Panc1 (cell line): ENCODE data around the gene SGMS1. TPM values are rescaled to one million over a fixed set of nuclear protein-coding genes. Genes with fewer than 3 reads are reported as not detected.

Experiments
- ATAC-seq: fragments of 200-7000 bp; cut with Tn5 transposase; 2 replicates; pipeline ENCODE4 v1.9.1; 2020; ENCODE audit warnings: mild to moderate bottlenecking, moderate library complexity
- BruUV-seq: library from RNA; stranded (reverse); fragments of 400-500 nt; replicated peaks from 2 replicates; lab custom pipeline; 2021; lab: Mats Ljungman, UMichigan
- CTCF ChIA-PET: fragments of 300-600 bp; sonication (Branson Sonifier 250); formaldehyde crosslinking; loops from one replicate; lab custom pipeline; 2022; ENCODE audit warnings: antibody characterized with exemption; lab: Charles Lee
- POLR2A ChIA-PET: fragments of 300-600 bp; sonication (Branson Sonifier 250); formaldehyde crosslinking; loops from one replicate; lab custom pipeline; 2022; ENCODE audit warnings: antibody characterized with exemption; lab: Charles Lee
- DNase-seq: peaks from one replicate; pipeline ENCODE4 v3.0.0-alpha.2; 2010; ENCODE audit warnings: low read depth, low spot score
- H3K27ac ChIP-seq: 2 replicates; pipeline ENCODE4 v1.5.1; 2011; ENCODE audit warnings: mild to moderate bottlenecking, low read length, inconsistent platforms
- H3K27me3 ChIP-seq: fragments of 200-500 bp; sonication (Bioruptor generic); 2 replicates; pipeline ENCODE4 v1.6.0; 2014; ENCODE audit warnings: low read length, inconsistent platforms; ENCODE audit not compliant: control insufficient read depth, insufficient read depth
- H3K36me3 ChIP-seq: fragments of 200-500 bp; sonication (Bioruptor generic); 2 replicates; pipeline ENCODE4 v1.5.1; 2014; ENCODE audit warnings: inconsistent platforms, mild to moderate bottlenecking, low read length, moderate library complexity; ENCODE audit not compliant: control insufficient read depth, insufficient read depth
- H3K4me1 ChIP-seq: 2 replicates; pipeline ENCODE4 v1.5.1; 2011; ENCODE audit warnings: inconsistent platforms, mild to moderate bottlenecking, low read length, moderate library complexity; ENCODE audit not compliant: control insufficient read depth, insufficient read depth
- H3K4me3 ChIP-seq, 2 experiments: 2 replicates each; pipeline ENCODE4 v1.5.1; 2011 to 2012; ENCODE audit warnings: low read depth in 2 of 2, low read length in 2 of 2, mild to moderate bottlenecking in 2 of 2, inconsistent platforms in 1 of 2, moderate library complexity in 1 of 2
- H3K9me3 ChIP-seq: fragments of 200-500 bp; sonication (Bioruptor generic); 2 replicates; pipeline ENCODE4 v1.5.1; 2014; ENCODE audit warnings: low read depth, mild to moderate bottlenecking, inconsistent platforms, low read length, moderate library complexity; ENCODE audit not compliant: control insufficient read depth, insufficient read depth
- CTCF ChIP-seq: fragments of 450-650 bp; IDR thresholded peaks from 2 replicates; pipeline ENCODE4 v1.5.1; 2017; ENCODE audit warnings: mild to moderate bottlenecking
- POLR2AphosphoS5 ChIP-seq: IDR thresholded peaks from 2 replicates; pipeline ENCODE4 v1.6.1; 2012; ENCODE audit warnings: mild to moderate bottlenecking, low read depth, low read length, moderate library complexity
- SIN3A ChIP-seq: IDR thresholded peaks from 2 replicates; pipeline ENCODE4 v1.6.1; 2012; ENCODE audit warnings: low read depth, mild to moderate bottlenecking, low read length, moderate library complexity, borderline replicate concordance; ENCODE audit not compliant: insufficient read depth
- TCF7L2 ChIP-seq: IDR thresholded peaks from 2 replicates; pipeline ENCODE4 v1.6.1; 2011; ENCODE audit warnings: mild to moderate bottlenecking, low read depth, low read length, inconsistent platforms
- in situ Hi-C: cut with HindIII; loops from 2 replicates; pipeline ENCODE4 v1.10.0; 2016; ENCODE audit warnings: low sequenced_read_pairs, low pct_unique_long_range_greater_than_20kb
- intact Hi-C: fragments of 100-400 bp; cut with micrococcal nuclease; formaldehyde crosslinking; loops from one replicate; pipeline ENCODE4 v1.10.0; 2022; ENCODE audit not compliant: unreplicated experiment
- total RNA-seq: library from RNA; stranded (reverse); gene quantifications from one replicate; pipeline ENCODE4 v1.2.1, GENCODE V29; 2021; ENCODE audit not compliant: unreplicated experiment
- TF ChIP-seq, protein P1 (sequence below), 2 experiments: IDR thresholded peaks; 2 replicates each; pipeline ENCODE4 v1.6.1; 2011 to 2012; ENCODE audit warnings: low read depth in 2 of 2, control low read depth in 1 of 2, low read length in 1 of 2, mild to moderate bottlenecking in 1 of 2, moderate library complexity in 1 of 2; ENCODE audit not compliant: insufficient read depth in 1 of 2

SGMS1 gene
- total RNA-seq, 1 experiment from 2014 or later = 22.0 TPM

DNA sequence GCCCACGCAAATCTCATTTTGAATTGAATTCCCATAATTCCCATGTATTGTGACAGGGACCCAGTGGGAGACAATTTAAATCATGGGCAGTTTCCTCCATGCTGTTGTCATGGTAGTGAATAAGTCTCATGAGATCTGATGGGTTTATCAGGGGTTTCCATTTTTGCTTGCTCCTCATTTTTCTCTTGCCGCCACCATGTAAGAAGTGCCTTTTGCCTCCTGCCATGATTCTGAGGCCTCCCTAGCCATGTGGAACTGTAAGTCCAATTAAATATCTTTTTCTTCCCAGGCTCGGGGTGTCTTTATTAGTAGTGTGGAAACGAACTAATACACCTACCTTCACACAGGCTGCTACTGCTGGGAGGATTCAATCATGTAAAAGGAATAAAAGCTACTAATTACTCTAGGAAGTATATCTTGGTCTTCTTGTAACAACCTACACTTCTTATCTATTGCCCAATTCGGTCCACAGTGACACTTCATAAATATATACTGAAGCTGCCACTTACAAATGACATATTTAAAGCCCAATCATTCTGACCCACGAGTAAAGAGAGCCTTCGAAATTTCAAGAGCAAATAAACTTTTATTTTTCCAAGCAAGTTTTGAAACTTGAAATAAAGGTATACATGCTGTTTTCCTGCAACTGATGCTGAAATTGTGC lies 272.1 kb downstream of the SGMS1 start:
- TF ChIP-seq CTCF (no peak), POLR2AphosphoS5 (no peak), TCF7L2 (no peak), SIN3A (no peak)
- TF ChIP-seq, protein P1, sequence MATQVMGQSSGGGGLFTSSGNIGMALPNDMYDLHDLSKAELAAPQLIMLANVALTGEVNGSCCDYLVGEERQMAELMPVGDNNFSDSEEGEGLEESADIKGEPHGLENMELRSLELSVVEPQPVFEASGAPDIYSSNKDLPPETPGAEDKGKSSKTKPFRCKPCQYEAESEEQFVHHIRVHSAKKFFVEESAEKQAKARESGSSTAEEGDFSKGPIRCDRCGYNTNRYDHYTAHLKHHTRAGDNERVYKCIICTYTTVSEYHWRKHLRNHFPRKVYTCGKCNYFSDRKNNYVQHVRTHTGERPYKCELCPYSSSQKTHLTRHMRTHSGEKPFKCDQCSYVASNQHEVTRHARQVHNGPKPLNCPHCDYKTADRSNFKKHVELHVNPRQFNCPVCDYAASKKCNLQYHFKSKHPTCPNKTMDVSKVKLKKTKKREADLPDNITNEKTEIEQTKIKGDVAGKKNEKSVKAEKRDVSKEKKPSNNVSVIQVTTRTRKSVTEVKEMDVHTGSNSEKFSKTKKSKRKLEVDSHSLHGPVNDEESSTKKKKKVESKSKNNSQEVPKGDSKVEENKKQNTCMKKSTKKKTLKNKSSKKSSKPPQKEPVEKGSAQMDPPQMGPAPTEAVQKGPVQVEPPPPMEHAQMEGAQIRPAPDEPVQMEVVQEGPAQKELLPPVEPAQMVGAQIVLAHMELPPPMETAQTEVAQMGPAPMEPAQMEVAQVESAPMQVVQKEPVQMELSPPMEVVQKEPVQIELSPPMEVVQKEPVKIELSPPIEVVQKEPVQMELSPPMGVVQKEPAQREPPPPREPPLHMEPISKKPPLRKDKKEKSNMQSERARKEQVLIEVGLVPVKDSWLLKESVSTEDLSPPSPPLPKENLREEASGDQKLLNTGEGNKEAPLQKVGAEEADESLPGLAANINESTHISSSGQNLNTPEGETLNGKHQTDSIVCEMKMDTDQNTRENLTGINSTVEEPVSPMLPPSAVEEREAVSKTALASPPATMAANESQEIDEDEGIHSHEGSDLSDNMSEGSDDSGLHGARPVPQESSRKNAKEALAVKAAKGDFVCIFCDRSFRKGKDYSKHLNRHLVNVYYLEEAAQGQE (IDR thresholded peaks at IDR 0.05; ENCODE audit: insufficient read depth in 1 of 2, low read depth in 2 of 2, low read length in 1 of 2) = no peak
- CTCF ChIA-PET = no interaction called here
- POLR2A ChIA-PET = no interaction called here
- no TSS peak for BruUV-seq
- no peak overlapping the region for H3K27ac ChIP-seq
- no peaks in the 10 kb centered on the region; the same call in 1 of the 2 replicates for H3K36me3 ChIP-seq
- no peak for ATAC-seq
- H3K27me3 ChIP-seq = no peaks in the 10 kb centered on the region
- in situ Hi-C loops (no loop called here), intact Hi-C loops (no loop called here)
- H3K4me3 ChIP-seq = no peak overlapping the region
- no peaks in the 10 kb centered on the region for H3K9me3 ChIP-seq
- no peak for DNase-seq
- H3K4me1 ChIP-seq = no peaks in the 10 kb centered on the region

- ATAC-seq (no peak), DNase-seq (no peak)
- BruUV-seq = no TSS peak
- Histone ChIP-seq H3K9me3 (no peaks in the 10 kb centered on the region), H3K4me1 (no peaks in the 10 kb centered on the region), H3K27me3 (no peaks in the 10 kb centered on the region), H3K4me3 (no peak overlapping the region), H3K36me3 (no peaks in the 10 kb centered on the region; the same call in 1 of the 2 replicates), H3K27ac (no peak overlapping the region)
- intact Hi-C loops = no loop called here
- ChIA-PET POLR2A (no interaction called here), CTCF (no interaction called here)
- TF ChIP-seq CTCF = no peak
- in situ Hi-C loops = no loop called here
Measured at GRCh38 chr10:50350366-50350765, 273.4 kb downstream of the SGMS1 start.
